CD1c-positive myeloid dendritic cell (primary cell): ENCODE measurements around the gene THOC5.
"Not testable (repeated sequence)": the region's sequence is repeated elsewhere in the genome, so short reads cannot be mapped to it uniquely, and the experiment has no call there.

Source experiments
- DNase-seq: peaks from one replicate; pipeline ENCODE4 v3.0.0-alpha.2; 2016; ENCODE audit errors: extremely low spot score

THOC5 gene

DNA sequence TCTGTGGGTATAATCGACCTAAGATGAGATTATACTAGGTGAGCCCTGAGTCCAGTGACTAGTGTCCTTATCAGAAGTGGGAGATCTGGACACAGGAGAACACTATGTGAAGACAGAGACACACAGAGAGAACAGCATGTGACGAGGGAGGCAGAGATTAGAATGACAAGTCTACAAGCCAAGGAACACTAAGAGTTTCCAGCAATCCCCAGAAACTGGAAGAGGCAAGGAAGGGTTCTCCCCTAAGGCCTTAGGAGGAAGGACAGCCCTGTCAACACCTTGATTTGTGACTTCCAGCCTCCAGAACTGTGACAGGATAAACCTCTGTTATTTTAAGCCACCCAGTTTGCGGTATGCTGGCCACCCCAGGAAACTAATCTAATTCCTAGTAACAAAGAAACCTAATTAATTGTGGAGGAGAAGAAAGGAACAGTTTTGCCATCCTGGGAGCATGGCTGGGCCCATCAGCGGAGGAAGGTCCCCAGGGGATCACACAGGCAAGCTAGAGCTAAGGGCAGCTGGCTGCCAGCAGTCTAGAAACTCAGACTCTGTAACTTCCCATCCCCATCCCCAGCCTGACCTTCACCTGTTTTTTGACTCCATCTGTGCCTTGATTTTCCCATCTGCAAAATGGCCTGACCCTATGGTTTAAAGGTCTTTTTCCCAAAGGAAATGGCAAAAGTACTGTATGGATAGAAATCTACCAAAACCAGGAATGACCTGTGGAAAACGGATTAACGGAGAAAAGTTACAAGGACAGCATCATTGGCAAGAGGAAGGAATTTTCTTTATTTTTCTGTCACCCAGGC is 10.3 kb upstream of the THOC5 start:
- DNase-seq: no peak

DNA sequence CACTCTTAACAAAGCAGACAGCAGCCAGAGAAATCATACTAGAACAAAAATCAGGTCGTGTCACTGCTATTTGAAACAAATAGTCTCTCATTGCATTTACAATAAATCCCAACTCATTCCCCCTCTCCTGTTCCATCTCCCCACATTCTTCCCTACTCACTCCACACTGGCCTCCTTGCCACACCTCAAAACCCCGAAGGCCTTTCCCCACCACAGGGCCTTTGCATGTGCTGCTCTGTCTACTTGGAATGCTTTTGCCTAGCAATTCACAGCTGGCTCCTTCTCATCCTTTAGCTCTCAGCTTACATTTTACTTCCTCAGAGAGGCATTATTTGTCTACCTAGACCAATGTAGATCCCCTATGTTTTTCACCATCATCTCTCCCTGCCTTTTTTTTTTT is 6.3 kb upstream of the THOC5 start:
- DNase-seq: no peak

DNA sequence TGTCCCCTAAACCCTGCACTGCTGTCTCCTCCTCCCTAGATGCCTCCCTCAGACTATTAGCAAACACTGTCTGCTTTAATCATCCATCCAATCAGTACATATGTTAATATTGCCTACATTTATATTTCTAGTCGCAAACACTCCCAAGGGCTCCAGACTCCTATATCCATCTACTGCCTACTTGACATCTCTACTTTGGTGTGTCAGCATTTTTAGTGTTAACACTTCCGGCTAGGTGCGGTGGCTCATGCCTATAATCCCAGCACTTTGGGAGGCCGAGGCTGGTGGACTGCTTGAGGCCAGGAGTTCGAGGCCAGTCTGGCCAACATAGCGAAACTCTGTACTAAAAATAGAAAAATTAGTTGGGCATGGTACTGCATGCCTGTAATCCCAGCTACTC is 5.5 kb upstream of the THOC5 start:
- DNase-seq: no peak

DNA sequence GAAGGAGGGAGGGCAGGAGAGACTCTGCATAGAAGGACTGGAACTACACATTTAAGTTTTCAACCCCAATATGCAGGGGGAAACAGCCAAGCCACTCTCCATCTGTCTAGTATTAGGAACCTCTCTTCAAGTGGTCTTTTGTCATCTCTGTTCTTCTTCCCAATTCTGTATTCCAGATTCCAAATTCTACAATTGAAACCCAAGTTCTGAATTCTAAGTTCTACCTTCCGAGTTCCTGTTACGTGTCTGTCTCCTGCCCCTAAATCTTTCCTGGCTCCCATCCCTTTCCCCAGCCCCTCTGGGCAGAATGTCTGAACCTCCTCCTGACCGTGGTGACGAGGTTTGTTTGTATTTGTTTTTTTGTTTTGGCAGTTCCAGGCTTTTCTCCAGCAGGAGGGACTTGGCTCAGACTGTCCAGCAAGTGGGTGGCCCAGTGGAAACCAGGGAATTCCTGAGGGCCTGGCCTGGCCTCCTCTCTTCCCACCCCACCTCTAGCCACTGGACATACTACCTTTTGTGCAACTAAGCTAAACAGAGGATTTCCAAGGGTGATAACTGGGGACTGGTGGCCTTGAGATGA is 1.6 kb upstream of the THOC5 start:
- no peak for DNase-seq

DNA sequence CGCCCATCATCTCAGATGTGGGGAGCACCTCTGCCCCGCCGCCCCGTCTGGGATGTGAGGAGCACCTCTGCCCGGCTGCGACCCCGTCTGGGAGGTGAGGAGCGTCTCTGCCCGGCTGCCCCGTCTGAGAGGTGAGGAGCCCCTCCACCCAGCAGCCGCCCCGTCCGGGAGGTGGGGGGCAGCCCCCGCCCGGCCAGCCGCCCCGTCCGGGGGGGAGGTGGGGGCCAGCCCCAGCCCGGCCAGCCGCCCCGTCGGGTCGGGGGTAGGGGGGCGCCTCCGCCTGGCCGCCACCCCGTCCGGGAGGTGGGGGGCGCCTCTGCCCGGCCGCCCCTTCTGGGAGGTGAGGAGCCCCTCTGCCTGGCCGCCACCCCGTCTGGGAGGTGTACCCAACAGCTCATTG is 1.2 kb downstream of the THOC5 start:
- DNase-seq: not testable (repeated sequence)

DNA sequence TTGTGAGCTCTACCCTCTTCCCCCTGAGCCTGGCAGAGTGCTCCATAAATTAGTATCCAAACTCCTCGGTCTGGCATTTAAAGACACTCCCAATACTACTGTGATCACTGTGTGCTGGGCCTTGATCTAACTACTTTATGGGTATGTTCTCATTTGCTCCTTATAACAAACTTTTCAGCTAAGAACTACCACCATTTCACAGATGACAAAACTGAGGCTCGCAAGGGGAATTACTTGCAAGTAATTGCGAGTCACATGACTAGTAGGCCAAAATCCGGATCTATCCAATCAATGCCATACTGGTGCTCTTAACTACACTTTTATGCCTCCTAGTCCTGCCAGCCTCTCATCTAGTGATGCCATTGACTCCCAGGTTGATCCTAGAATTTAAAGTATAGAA is 3.6 kb downstream of the THOC5 start:
- no peak for DNase-seq

DNA sequence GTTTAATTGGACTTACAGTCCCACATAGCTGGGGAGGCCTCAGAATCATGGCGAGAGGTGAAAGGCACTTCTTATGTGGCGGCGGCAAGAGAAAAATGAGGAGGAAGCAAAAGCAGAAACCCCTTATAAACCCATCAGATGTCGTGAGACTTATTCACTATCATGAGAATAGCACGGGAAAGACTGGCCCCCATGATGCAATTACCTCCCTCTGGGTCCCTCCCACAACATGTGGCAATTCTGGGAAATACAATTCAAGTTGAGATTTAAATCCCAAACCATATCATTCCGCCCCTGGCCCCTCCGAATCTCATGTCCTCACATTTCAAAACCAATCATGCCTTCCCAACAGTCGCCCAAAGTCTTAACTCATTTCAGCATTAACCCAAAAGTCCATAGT is 8.5 kb downstream of the THOC5 start:
- DNase-seq: not testable (repeated sequence)

DNA sequence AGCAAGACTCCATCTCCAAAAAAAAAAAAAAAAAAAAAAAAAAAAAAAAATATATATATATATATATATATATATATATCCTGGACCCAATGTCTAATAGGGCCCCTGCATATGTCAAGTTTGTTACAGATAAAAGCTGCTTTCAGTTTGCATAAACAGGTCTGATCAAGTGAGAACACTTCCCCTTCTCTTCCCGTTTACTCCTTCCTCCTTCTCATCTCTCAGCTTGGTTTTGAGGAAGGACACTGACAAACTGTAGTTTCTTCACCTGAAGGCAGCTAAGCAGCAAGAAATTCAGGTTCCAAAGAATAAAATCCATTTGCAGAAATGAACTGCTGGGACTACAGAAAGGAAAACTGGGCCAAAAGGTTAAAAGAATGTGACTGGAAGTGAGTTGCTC is 11.7 kb downstream of the THOC5 start:
- peak; percentile 35 for DNase-seq

DNA sequence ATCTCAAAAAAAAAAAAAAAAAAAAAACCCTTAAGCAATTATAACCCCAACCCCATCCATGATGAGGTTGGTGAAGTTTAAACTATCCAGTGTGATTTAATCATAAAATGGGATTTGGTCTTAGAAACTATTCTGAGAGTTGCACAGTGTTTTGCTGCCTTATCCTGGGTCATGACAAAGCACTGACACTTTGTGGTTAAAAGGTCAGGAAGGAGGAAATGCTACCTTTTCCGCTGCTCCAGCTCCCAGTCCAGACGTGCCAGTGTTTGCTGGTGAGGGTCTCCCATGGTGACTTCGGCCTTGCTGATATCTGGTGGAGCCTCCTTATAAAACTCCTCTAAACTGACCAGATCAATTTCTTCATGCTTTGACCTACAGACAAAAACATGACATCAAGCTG is 14.5 kb downstream of the THOC5 start:
- no peak for DNase-seq

DNA sequence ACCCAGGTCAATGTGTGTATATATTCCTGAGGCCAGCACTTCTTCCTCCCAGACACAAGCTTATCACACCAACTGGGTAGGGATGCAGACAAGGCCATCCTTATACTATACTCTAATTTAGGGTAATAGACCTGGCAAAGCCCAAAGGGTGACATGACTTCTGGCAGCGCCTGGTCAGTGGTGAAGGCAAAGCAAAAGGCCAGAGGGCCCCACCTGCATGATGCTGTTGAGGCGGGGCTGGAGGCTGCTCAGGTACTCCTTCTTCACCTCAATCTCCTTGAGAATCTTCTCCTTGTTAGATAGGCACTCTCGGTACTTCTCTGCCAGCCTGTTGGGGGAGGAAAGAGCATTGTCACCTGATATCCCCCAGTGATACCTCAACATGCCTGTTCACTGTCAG is 17.1 kb downstream of the THOC5 start:
- no peak for DNase-seq

DNA sequence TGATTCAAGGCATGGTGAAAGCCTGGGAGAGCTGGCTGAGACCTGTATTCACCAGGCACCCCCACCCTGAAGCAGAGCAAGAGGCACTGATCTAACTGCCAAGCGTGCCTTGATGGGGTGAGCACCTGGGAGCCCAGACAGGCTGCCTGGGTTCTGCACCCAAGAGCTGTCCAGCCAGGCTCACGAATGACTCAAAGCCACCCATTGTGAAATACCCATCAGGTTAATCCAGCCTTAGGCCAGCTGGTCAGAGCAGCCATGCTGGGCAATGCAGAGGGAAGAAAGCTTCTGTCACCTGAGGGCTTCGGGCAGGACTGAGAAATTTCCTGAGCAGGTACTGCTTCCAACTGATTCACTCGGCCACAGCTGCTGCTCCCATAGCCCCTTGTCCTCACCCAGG is 22.1 kb downstream of the THOC5 start:
- no peak for DNase-seq

DNA sequence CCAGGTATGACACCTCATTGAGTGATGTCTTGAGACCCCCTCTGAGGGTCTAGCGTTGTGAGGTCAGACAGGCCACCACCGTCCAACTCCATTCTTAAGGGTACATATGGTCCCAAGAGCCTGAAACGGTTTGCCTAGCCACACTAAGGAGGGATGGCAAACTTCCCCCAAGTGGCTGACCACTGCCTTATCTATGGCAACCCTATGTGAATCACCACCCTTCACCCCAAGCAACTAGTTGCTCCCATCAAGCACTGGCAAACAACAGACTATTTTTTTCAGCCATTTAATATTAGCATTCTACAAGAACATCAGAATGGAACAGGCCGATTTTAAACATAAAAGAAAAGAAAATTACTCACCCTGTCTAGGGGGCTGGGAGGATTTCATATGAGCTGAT is 22.8 kb downstream of the THOC5 start:
- no peak for DNase-seq

DNA sequence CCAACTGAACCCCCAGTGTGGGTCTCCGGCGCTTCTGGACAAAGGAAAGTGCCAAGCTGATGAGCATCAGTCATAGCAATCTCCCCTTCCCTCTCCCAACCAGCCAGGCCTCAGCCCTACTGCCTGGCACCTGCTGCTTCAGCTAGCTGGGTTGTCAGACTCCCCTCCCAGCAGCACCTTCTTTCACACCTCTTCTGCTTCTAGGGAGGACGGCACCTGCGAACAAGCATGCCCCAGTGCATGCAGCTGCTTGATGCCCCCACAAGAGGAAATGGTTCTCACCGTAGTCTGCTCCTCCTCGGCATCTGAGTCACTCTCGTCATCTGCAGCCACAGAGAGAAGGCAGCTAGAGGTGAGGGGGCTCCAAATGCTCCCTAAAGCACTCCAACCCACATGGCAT is 25.4 kb downstream of the THOC5 start:
- no peak for DNase-seq

DNA sequence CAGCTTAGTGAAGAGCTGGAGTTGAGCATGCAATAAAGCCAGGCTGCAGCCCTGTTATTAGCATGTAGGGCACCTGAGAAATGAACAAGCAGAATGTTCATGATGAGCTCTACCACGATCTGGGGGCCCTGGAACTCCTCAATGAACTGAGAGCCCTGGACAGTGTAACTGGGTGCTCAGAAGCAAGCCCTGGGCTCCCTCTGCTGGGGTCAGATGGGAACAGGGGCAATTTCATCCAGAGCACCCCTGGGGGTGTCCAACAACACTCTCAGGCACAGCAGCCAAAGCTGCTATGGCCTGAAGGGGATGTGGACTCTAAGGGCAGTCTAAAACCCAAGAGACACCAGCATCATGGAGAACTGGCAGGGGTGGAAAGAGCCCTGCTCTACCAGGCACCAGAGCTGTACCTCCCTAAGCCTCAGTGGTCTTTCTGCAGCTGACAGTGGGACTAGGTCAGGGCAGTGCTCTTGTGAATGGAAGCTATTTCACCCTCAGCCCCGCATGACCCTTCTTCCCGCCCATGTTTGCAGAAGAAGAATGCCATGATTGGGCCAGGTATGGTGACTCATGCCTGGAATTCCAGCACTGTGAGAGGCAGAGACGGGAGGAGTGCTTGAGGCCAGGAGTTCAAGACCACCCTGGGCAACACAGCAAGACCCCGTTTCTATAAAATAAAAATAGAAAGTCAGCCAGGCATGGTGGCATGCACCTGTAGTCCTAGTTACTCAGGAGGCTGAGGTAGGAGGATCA is 28.9 kb downstream of the THOC5 start:
- peak; percentile 24 for DNase-seq

DNA sequence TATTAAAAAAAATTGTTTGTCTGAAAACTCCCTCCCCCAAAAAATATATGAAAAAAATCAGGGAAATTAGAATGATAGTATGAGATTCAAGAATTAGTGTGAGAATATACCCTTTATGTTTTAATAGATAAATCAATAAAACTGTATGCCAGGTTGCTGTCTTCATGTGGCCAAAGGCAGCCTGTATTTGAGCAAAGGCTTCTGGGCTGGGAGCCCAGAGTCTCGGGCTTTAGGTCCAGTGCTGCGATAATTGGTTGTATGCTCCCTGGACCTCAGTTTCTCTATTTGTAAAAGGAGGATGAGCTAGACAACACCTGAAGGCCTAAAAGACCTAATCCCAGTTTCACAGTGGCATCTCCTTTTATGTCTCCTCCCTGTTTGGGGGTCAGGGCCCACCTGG is 29.8 kb downstream of the THOC5 start:
- no peak for DNase-seq

DNA sequence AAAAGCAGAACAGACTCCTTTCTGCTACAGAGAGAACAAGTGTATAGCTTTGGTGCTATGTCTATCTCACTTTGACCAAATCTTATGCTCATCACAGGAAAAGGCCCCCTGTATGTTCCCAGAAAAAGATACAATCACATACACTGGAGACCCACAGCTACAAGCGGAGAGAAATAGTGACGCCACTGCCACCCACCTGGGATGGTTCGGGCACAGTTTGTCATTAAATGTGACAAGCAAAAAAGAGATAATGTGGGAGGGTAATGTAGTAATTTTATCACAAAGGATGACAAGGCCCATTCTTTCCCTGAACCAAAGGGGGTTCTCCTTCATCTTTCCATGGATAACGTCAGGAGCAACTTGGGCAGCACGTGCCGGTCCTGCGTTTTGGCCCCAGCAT is 32.0 kb downstream of the THOC5 start:
- no peak for DNase-seq

DNA sequence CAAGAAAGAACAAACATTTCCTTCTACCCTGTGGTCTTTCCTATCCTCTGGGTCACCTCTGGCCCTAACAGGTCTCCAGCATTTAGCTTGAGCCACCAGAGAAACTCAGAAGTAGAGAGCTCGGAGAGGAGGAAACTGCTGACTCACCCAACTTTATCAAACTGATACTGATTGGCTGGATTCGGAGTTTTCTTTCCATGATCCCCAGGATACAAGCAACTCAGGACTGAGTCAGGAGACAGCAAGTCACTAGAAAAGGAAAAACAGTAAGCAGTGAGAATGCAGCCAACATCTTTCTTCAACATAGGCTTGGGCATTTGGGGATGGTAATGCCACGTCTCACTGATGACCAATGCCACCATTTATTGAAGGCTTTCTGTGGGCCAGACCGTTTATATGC is 32.7 kb downstream of the THOC5 start:
- no peak for DNase-seq

DNA sequence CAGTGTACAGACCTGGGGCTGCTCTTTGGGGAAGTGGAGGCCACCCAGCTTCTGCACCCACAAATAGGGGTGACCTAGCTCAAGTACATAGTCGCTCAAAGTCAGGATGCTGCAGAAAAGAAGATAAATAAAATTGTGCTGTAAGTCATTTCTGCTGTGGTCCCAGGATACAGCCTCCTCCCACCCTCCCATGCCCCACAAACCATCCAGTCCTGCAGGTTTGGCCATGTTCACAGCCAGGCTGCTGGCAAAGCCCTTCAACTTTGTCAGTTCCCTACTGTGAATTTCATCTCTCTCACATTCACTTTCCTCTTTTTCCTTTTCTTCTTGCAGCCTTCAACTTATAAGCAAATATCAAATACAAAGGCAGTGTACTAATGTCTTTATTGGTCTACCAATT is 33.6 kb downstream of the THOC5 start:
- DNase-seq: no peak

DNA sequence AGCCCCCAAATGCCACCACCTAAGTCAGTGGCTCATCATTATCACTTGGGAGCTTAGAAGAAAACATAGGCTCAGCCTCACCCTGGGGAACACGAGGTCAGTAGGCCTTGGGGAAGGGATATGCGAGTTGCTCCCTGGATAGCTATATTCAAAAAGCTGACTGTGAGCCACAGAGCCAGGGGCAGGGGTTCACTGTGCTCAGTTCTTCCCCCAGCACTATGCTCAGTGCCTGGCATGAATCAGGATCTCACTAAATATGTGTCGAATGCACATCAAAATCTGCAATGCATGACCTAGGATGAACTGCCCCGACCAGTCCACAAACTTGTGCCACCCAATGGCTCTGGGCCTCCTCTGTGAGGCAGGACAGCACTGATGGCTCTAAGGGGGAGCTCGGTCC is 35.1 kb downstream of the THOC5 start:
- DNase-seq: no peak

DNA sequence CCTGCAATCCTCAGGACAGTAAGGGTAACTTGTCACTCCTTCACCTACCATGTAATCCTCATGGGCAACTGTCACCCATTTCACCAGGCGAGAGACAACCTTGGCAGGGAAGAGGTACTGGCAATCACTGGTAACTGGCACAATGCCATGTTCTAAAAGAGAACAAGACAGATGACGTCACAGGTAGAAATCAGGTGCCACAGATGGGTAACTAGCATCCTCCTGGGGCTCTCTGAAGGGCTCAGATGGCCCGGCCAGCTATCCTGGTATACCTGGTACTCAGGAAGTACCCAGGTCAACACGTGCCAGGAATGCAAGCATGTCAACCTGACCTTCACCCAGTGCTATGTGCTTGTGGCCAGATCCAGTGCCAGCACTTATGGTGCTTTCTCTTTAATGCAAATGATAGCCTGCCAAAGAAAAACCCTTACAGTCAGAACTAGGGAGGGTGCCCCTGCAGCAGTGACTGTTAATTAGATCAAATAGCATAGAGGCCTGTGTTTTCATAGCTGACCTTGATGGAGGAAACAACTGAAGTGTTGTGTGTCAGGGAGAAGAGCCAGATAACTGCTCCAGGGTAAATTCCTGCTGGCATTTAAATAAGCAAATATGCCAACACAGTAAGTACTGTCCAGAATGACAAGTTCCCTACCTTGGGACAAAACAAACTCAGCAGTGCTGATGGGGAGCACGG is 36.2 kb downstream of the THOC5 start:
- no peak for DNase-seq

DNA sequence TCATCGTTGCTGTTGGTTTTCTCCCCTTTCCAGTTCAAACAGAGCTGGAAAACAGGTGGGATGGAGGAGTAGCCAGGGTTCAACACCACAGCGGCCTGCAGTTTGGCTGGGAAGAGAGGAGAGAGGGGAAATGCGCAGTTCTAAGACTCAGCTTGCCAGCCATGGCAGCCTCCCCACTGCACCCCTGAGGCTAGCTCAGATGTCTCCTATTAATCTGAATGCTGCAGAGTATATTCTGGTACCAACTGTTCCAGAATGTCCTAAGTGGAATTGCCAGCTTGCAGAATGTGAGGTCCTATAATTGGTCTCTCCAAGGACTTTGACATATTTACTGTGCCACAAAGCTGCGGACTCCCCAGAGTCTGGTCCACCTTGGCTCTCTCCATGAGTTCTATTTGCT is 41.5 kb downstream of the THOC5 start:
- DNase-seq: no peak

DNA sequence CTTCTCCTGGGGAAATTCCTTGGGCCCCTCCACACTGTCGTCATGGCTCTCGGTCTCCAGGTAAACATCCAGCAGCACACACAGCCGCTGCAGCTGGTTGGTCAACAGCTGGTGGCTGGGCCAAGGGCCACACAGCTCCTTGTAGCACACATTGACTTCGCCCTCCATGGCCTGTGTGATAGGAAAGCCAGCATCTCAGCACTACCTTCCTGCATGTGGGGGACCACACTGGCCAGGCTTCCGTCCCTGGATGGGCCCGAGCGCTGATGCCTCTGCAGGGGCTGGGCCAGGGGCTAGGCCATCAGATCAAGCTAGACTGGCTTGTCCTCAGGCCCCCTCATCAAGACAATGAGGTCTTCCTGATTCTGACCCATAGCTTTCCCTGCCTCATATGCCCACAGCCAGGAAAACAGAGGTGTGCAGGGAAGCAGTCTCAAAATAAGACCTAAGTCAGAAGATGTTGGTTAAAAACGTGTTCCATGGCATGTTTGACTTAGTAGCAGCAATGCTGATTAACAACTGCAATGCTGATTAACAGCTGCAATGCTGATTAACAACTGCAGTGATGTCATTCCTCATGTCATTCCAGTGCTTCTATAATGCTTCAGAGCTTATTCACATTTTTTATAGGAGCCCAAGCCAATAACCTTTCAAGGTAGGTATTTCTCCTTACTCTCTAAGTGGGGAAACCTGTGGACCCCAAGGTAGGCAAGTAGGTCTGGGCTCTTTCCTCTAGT is 42.3 kb downstream of the THOC5 start:
- no peak for DNase-seq
